WTC11 (cell line): ENCODE results near the gene TNK1. TPM values are rescaled to one million over a fixed set of nuclear protein-coding genes. Genes with fewer than 3 reads are reported as not detected.

ENCODE experiments used
- ATAC-seq: fragments of 200-7000 bp; cut with Tn5 transposase; 2 replicates; pipeline ENCODE4 v1.10.0; 2021; ENCODE audit warnings: mild to moderate bottlenecking, moderate library complexity
- CTCF ChIA-PET: fragments of 300-600 bp; sonication (Branson Sonifier 250); formaldehyde crosslinking; loops from one replicate; lab custom pipeline; 2021; ENCODE audit warnings: antibody characterized with exemption; lab: Charles Lee
- POLR2A ChIA-PET: fragments of 350-600 bp; sonication (Branson Sonifier 250); formaldehyde crosslinking; loops from one replicate; lab custom pipeline; 2021; ENCODE audit warnings: antibody characterized with exemption; lab: Charles Lee
- DNase-seq: peaks from one replicate; pipeline ENCODE4 v3.0.0; 2021; ENCODE audit warnings: low spot score
- H3K27ac Mint-ChIP-seq: 2 replicates; pipeline ENCODE4 v1.8.0; 2021; ENCODE audit warnings: mixed read lengths
- H3K27me3 Mint-ChIP-seq: 2 replicates; pipeline ENCODE4 v1.8.0; 2021; ENCODE audit warnings: low read depth, mild to moderate bottlenecking, moderate library complexity, mixed read lengths
- H3K36me3 Mint-ChIP-seq: 2 replicates; pipeline ENCODE4 v1.8.0; 2021; ENCODE audit warnings: mixed read lengths
- H3K4me1 Mint-ChIP-seq: 2 replicates; pipeline ENCODE4 v1.8.0; 2022; ENCODE audit warnings: mixed read lengths
- H3K4me3 Mint-ChIP-seq: 2 replicates; pipeline ENCODE4 v1.8.0; 2021; ENCODE audit warnings: mild to moderate bottlenecking, moderate library complexity, mixed read lengths
- H3K9me3 Mint-ChIP-seq: 2 replicates; pipeline ENCODE4 v1.8.0; 2021; ENCODE audit warnings: mixed read lengths
- ATF6 ChIP-seq: sonication (generic); formaldehyde crosslinking; IDR thresholded peaks from 2 replicates; pipeline ENCODE4 v1.8.1; 2023; ENCODE audit warnings: mild to moderate bottlenecking, missing genetic modification reagents
- CTCF ChIP-seq: fragments of 200-600 bp; IDR thresholded peaks from 2 replicates; pipeline ENCODE4 v1.8.0; 2022; ENCODE audit warnings: antibody characterized with exemption
- ELF4 ChIP-seq: sonication (generic); formaldehyde crosslinking; IDR thresholded peaks from 2 replicates; pipeline ENCODE4 v1.8.1; 2022; ENCODE audit warnings: low read depth, mild to moderate bottlenecking, moderate library complexity, missing genetic modification reagents
- ESRRA ChIP-seq: sonication (generic); formaldehyde crosslinking; IDR thresholded peaks from 2 replicates; pipeline ENCODE4 v1.8.1; 2022; ENCODE audit warnings: mild to moderate bottlenecking, missing genetic modification reagents, borderline replicate concordance
- FOXK1 ChIP-seq: sonication (generic); formaldehyde crosslinking; IDR thresholded peaks from 2 replicates; pipeline ENCODE4 v1.8.0; 2022; ENCODE audit warnings: mild to moderate bottlenecking, moderate library complexity, missing genetic modification reagents
- FOXP1 ChIP-seq: sonication (generic); formaldehyde crosslinking; IDR thresholded peaks from 2 replicates; pipeline ENCODE4 v1.8.0; 2022; ENCODE audit warnings: missing genetic modification reagents, mild to moderate bottlenecking, moderate library complexity, borderline replicate concordance
- GTF2I ChIP-seq: fragments of 250-450 bp; sonication (Bioruptor Pico); conservative IDR thresholded peaks from 2 replicates; pipeline ENCODE4 v1.4.0; 2021; ENCODE audit warnings: mild to moderate bottlenecking
- HMGXB4 ChIP-seq: sonication (generic); formaldehyde crosslinking; IDR thresholded peaks from 2 replicates; pipeline ENCODE4 v1.8.1; 2023; ENCODE audit warnings: mild to moderate bottlenecking, moderate library complexity, missing genetic modification reagents
- JAZF1 ChIP-seq: fragments of 250-450 bp; sonication (Bioruptor Pico); IDR thresholded peaks from 2 replicates; pipeline ENCODE4 v1.9.0; 2021; ENCODE audit warnings: moderate library complexity, mild to moderate bottlenecking, inconsistent platforms
- MLX ChIP-seq: sonication (generic); formaldehyde crosslinking; IDR thresholded peaks from 2 replicates; pipeline ENCODE4 v1.8.1; 2023; ENCODE audit warnings: mild to moderate bottlenecking, missing genetic modification reagents, moderate library complexity
- NFATC4 ChIP-seq: fragments of 250-450 bp; sonication (Bioruptor Pico); IDR thresholded peaks from 2 replicates; pipeline ENCODE4 v1.9.0; 2021; ENCODE audit warnings: mild to moderate bottlenecking
- NR1H2 ChIP-seq: sonication (generic); formaldehyde crosslinking; IDR thresholded peaks from 2 replicates; pipeline ENCODE4 v1.9.0; 2021; ENCODE audit warnings: mild to moderate bottlenecking, moderate library complexity, missing genetic modification reagents
- PRRX2 ChIP-seq: fragments of 250-450 bp; sonication (Bioruptor Pico); IDR thresholded peaks from 2 replicates; pipeline ENCODE4 v1.8.0; 2021; ENCODE audit warnings: mild to moderate bottlenecking
- SMAD4 ChIP-seq: sonication (generic); formaldehyde crosslinking; IDR thresholded peaks from 2 replicates; pipeline ENCODE4 v1.8.0; 2022; ENCODE audit warnings: mild to moderate bottlenecking, missing genetic modification reagents
- TEAD1 ChIP-seq: sonication (generic); formaldehyde crosslinking; IDR thresholded peaks from 2 replicates; pipeline ENCODE4 v1.8.0; 2022; ENCODE audit warnings: mild to moderate bottlenecking, missing genetic modification reagents
- ZBTB21 ChIP-seq: sonication (generic); formaldehyde crosslinking; IDR thresholded peaks from 2 replicates; pipeline ENCODE4 v1.8.1; 2023; ENCODE audit warnings: mild to moderate bottlenecking, missing genetic modification reagents, borderline replicate concordance
- ZNF219 ChIP-seq: sonication (generic); formaldehyde crosslinking; IDR thresholded peaks from 2 replicates; pipeline ENCODE4 v1.8.0; 2023; ENCODE audit warnings: missing genetic modification reagents, mild to moderate bottlenecking, borderline replicate concordance
- ZNF416 ChIP-seq: fragments of 250-450 bp; sonication (Bioruptor Pico); IDR thresholded peaks from 2 replicates; pipeline ENCODE4 v1.9.0; 2021; ENCODE audit warnings: mild to moderate bottlenecking, inconsistent platforms
- ZNF532 ChIP-seq: fragments of 250-450 bp; sonication (Bioruptor Pico); IDR thresholded peaks from 2 replicates; pipeline ENCODE4 v1.9.0; 2021; ENCODE audit warnings: mild to moderate bottlenecking, borderline replicate concordance
- total RNA-seq: library from RNA; stranded (reverse); gene quantifications from 3 replicates; pipeline ENCODE4 v1.2.3, GENCODE V29; 2021

Gene TNK1
- total RNA-seq, 1 experiment from 2014 or later, result 9.3 TPM

GRCh38 chr17:7408252-7408727, 27.4 kb downstream of the TNK1 start (continued):
- TF ChIP-seq CTCF (no peak), FOXP1 (CRISPR knock-in tag) (no peak)

GRCh38 chr17:7408863-7409262, 28.0 kb downstream of the TNK1 start:
- Mint-ChIP-seq H3K9me3 (no peaks in the 10 kb centered on the region), H3K36me3 (peaks cover 19% of the 10 kb centered on the region), H3K4me3 (peak overlapping the region; percentile 53; the same call in 1 of the 2 replicates), H3K4me1 (peaks cover 33% of the 10 kb centered on the region), H3K27me3 (no peaks in the 10 kb centered on the region; the same call in 1 of the 2 replicates), H3K27ac (no peak overlapping the region; the same call in 1 of the 2 replicates)
- TF ChIP-seq PRRX2 (CRISPR knock-in tag) (no peak), ZNF532 (CRISPR knock-in tag) (no peak), ESRRA (CRISPR knock-in tag) (no peak), ZNF416 (CRISPR knock-in tag) (no peak)
- ChIA-PET CTCF (interaction anchor here (0.9 to 3.5 kb wide), 6 partner anchors 12 to 115 kb away, joined by 3 to 25 read pairs (median 4); partner anchors contain the start of genes PLSCR3, SPEM1 and TMEM102), POLR2A (interaction anchor here (0.6 to 1.8 kb wide), 2 partner anchors 36 to 110 kb away, joined by 3 to 5 read pairs; partner anchors contain the start of gene CHRNB1)
- no peak for DNase-seq
- no peak for ATAC-seq

- DNase-seq, result no peak
- ChIA-PET POLR2A (no interaction called here), CTCF (interaction anchor here (0.9 to 1.5 kb wide), 2 partner anchors 11 to 25 kb away, joined by 4 read pairs; partner anchors contain the start of genes SPEM1 and TMEM102)
- ATAC-seq, result no peak
- no peaks in the 10 kb centered on the region; the same call in 1 of the 2 replicates for H3K27me3 Mint-ChIP-seq
- H3K27ac Mint-ChIP-seq, result no peak overlapping the region
- no peak for TF ChIP-seq ZBTB21 (CRISPR knock-in tag)
- no peak for TF ChIP-seq ATF6 (CRISPR knock-in tag)
- no peak for TF ChIP-seq ZNF219 (CRISPR knock-in tag)
- no peak for TF ChIP-seq ELF4 (CRISPR knock-in tag)
- no peak for TF ChIP-seq JAZF1 (CRISPR knock-in tag)
- no peak for TF ChIP-seq ESRRA (CRISPR knock-in tag)
- TF ChIP-seq HMGXB4 (CRISPR knock-in tag), result no peak
- no peak for TF ChIP-seq SMAD4 (CRISPR knock-in tag)
- TF ChIP-seq MLX (CRISPR knock-in tag), result no peak
- TF ChIP-seq GTF2I (CRISPR knock-in tag), result no peak
- TF ChIP-seq NFATC4 (CRISPR knock-in tag), result no peak
- TF ChIP-seq NR1H2 (CRISPR knock-in tag), result no peak
- no peak for TF ChIP-seq TEAD1 (CRISPR knock-in tag)
- TF ChIP-seq FOXK1 (CRISPR knock-in tag), result no peak
- no peaks in the 10 kb centered on the region for H3K9me3 Mint-ChIP-seq
- H3K4me1 Mint-ChIP-seq, result peaks cover 33% of the 10 kb centered on the region
- no peak overlapping the region for H3K4me3 Mint-ChIP-seq
- peaks cover 19% of the 10 kb centered on the region for H3K36me3 Mint-ChIP-seq
Observed at GRCh38 chr17:7409716-7410115, 28.8 kb downstream of the TNK1 start.
